ENCODE results near the gene ARL17B. TPM values are rescaled to one million over a fixed set of nuclear protein-coding genes. Genes with fewer than 3 reads are reported as not detected.

Gene ARL17B
- total RNA-seq (2022; extraction: Qiagen RNA extraction), result 6.2 to 6.6 TPM (median 6.5 TPM) in 5 replicates

GRCh38 chr17:46361755-46362154, at the start of gene ARL17B:
TSS of gene ARL17B (minus strand) at chr17:46361766. CDS start at chr17:46358397, 3,369 bp downstream.

GRCh38 chr17:46294831-46295230, 66.7 kb downstream of the ARL17B start, which contains the start of gene LRRC37A:
TSS of gene LRRC37A (plus strand) at chr17:46295131. CDS start at chr17:46295134, 3 bp downstream.

Other genes with a start within 250 kb of the ARL17B start
- 22.1 to 24.5 TPM (median 22.8 TPM) in 5 replicates for gene KANSL1, start 168.3 kb downstream of the ARL17B start, total RNA-seq (2022; extraction: Qiagen RNA extraction)
- gene LRRC37A, start 66.6 kb downstream of the ARL17B start, total RNA-seq (2022; extraction: Qiagen RNA extraction), result 0.51 to 0.95 TPM (median 0.85 TPM) in 5 replicates
- 2.8 to 3.9 TPM (median 3.4 TPM) in 5 replicates for gene LRRC37A2, start 150.7 kb upstream of the ARL17B start, total RNA-seq (2022; extraction: Qiagen RNA extraction)
- gene ARL17A, start 217.9 kb upstream of the ARL17B start, total RNA-seq (2022; extraction: Qiagen RNA extraction), result 3.6 to 5.3 TPM (median 4.6 TPM) in 5 replicates
- gene NSF, start 228.9 kb upstream of the ARL17B start, total RNA-seq (2022; extraction: Qiagen RNA extraction), result 18.4 to 23.5 TPM (median 21.5 TPM) in 5 replicates

Data from A549 treated with CORT108297 at 1 μM for 4 hours (cell line).